G401 (cell line): Measurements from ENCODE around the gene UGT2A3. TPM values are rescaled to one million over a fixed set of nuclear protein-coding genes. Genes with fewer than 3 reads are reported as not detected.
"Not testable (repeated sequence)": the region's sequence is repeated elsewhere in the genome, so short reads cannot be mapped to it uniquely, and the experiment has no call there.

Experiments
- DNase-seq: peaks from one replicate; pipeline ENCODE4 v3.0.0-alpha.2; 2015; ENCODE audit warnings: low spot score
- in situ Hi-C: cut with HindIII; loops from 2 replicates; pipeline ENCODE4 v1.10.0; 2016; ENCODE audit warnings: low sequenced_read_pairs, mixed read lengths
- total RNA-seq: library from RNA; depleted of rRNA; stranded (reverse); fragments of >200 nt; shearing (Covaris generic); gene quantifications from 2 replicates; pipeline ENCODE4 v1.2.3, GENCODE V29; 2014

UGT2A3 gene
- total RNA-seq, 1 experiment from 2014 or later = not detected

- in situ Hi-C loops, DNase-seq: not testable (repeated sequence)
These were observed 29.4 kb downstream of the UGT2A3 start for GRCh38 chr4:68922202-68922601.

GRCh38 chr4:68921051-68921450, 30.6 kb downstream of the UGT2A3 start:
- DNase-seq = no peak
- in situ Hi-C loops = no loop called here

GRCh38 chr4:68917016-68917415, 34.6 kb downstream of the UGT2A3 start:
- no peak for DNase-seq
- in situ Hi-C loops = no loop called here

GRCh38 chr4:68912807-68913206, 38.8 kb downstream of the UGT2A3 start:
- no peak for DNase-seq
- in situ Hi-C loops = no loop called here

GRCh38 chr4:68909385-68909784, 42.2 kb downstream of the UGT2A3 start:
- no peak for DNase-seq
- in situ Hi-C loops = no loop called here

- no peak for DNase-seq
- in situ Hi-C loops = no loop called here
These were observed 43.6 kb downstream of the UGT2A3 start for GRCh38 chr4:68907788-68908700.

GRCh38 chr4:68907245-68907644, 44.4 kb downstream of the UGT2A3 start:
- in situ Hi-C loops = no loop called here
- DNase-seq = no peak

- no peak for DNase-seq
- in situ Hi-C loops = no loop called here
These were observed 44.8 kb downstream of the UGT2A3 start for GRCh38 chr4:68906780-68907137.

- in situ Hi-C loops = no loop called here
- no peak for DNase-seq
These were observed 45.4 kb downstream of the UGT2A3 start for GRCh38 chr4:68905939-68906779.

- in situ Hi-C loops = no loop called here
- DNase-seq = no peak
These were observed 46.0 kb downstream of the UGT2A3 start for GRCh38 chr4:68905598-68905938.

GRCh38 chr4:68904786-68905185, 46.8 kb downstream of the UGT2A3 start:
- no peak for DNase-seq
- in situ Hi-C loops = no loop called here

GRCh38 chr4:68896749-68897148, 54.9 kb downstream of the UGT2A3 start:
- in situ Hi-C loops = no loop called here
- DNase-seq = no peak

GRCh38 chr4:68895561-68896198, 55.9 kb downstream of the UGT2A3 start:
- in situ Hi-C loops = no loop called here
- no peak for DNase-seq

- no peak for DNase-seq
- in situ Hi-C loops = no loop called here
These were observed 58.7 kb downstream of the UGT2A3 start for GRCh38 chr4:68892861-68893260.

- DNase-seq = no peak
- in situ Hi-C loops = no loop called here
These were observed 59.9 kb downstream of the UGT2A3 start for GRCh38 chr4:68891678-68892077.

- DNase-seq = no peak
- in situ Hi-C loops = no loop called here
These were observed 66.1 kb downstream of the UGT2A3 start for GRCh38 chr4:68885545-68885944.

GRCh38 chr4:68883870-68884269, 67.7 kb downstream of the UGT2A3 start:
- in situ Hi-C loops = no loop called here

More at GRCh38 chr4:68883870-68884269, 67.7 kb downstream of the UGT2A3 start:
- DNase-seq = no peak
